Spleen (tissue), 11 donors: ENCODE data around the gene DCTPP1. TPM values are rescaled to one million over a fixed set of nuclear protein-coding genes. Genes with fewer than 3 reads are reported as not detected.

Experiments used
- DNase-seq: peaks from one replicate; pipeline ENCODE4 v3.0.0-alpha.2; 2020
- H3K27ac ChIP-seq, 8 donors: fragments of 200-600 bp; sonication (generic) in 7 of 8; 1 replicate in 4 of 8; 2 replicates in 4 of 8; pipeline versions ENCODE4 v1.5.0 to v1.8.0; 2016 to 2021; ENCODE audit warnings: inconsistent platforms in 4 of 8, mild to moderate bottlenecking in 4 of 8, moderate library complexity in 1 of 8
- H3K27me3 ChIP-seq, 7 donors: fragments of 200-600 bp; sonication (generic) in 6 of 7; replicated peaks in 1 of 7; 1 replicate in 4 of 7; 2 replicates in 3 of 7; pipeline versions ENCODE4 v1.5.0 to v1.8.0; 2016 to 2021; ENCODE audit warnings: inconsistent platforms in 3 of 7, mild to moderate bottlenecking in 1 of 7
- H3K36me3 ChIP-seq, 6 donors: fragments of 200-600 bp; sonication (generic) in 5 of 6; 1 replicate in 4 of 6; 2 replicates in 2 of 6; pipeline versions ENCODE4 v1.5.0 to v1.8.0; 2016 to 2021; ENCODE audit warnings: inconsistent platforms in 2 of 6
- H3K4me1 ChIP-seq, 6 donors: fragments of 200-600 bp; sonication (generic) in 5 of 6; 1 replicate in 3 of 6; 2 replicates in 3 of 6; pipeline versions ENCODE4 v1.5.0 to v1.8.0; 2016 to 2021; ENCODE audit warnings: inconsistent platforms in 3 of 6
- H3K4me3 ChIP-seq, 8 donors: fragments of 200-600 bp; sonication (generic) in 7 of 8; 1 replicate in 4 of 8; 2 replicates in 4 of 8; pipeline versions ENCODE4 v1.5.0 to v1.8.0; 2016 to 2021; ENCODE audit warnings: inconsistent platforms in 4 of 8, mild to moderate bottlenecking in 4 of 8, moderate library complexity in 2 of 8
- H3K9me3 ChIP-seq, 8 donors: fragments of 200-600 bp; sonication (generic) in 7 of 8; 1 replicate in 4 of 8; 2 replicates in 4 of 8; pipeline versions ENCODE4 v1.5.0 to v1.8.0; 2016 to 2021; ENCODE audit warnings: inconsistent platforms in 4 of 8
- POLR2A ChIP-seq, 3 donors: fragments of 450-650 bp; IDR thresholded peaks; one replicate each; pipeline ENCODE4 v1.5.1; 2017; ENCODE audit warnings: antibody characterized with exemption in 3 of 3, mild to moderate bottlenecking in 1 of 3
- POLR2AphosphoS5 ChIP-seq, 3 donors: sonication (generic); formaldehyde crosslinking; IDR thresholded peaks; one replicate each; pipeline ENCODE4 v1.5.1; 2017; ENCODE audit warnings: antibody characterized with exemption in 3 of 3
- WGBS, 5 donors: extraction: QIAGEN DNeasy Blood & Tissue Kit in 3 of 5; methylation state at CpG; one replicate each; pipeline versions ENCODE4 v1.1.5 to v1.1.7; 2013 to 2018; 5-methylcytosine and 5-hydroxymethylcytosine counted together
- intact Hi-C: fragments of 100-400 bp; cut with DNase I; formaldehyde crosslinking; loops from one replicate; pipeline ENCODE4 v1.15.0; 2023; ENCODE audit warnings: low total_unique reads
- polyA plus RNA-seq, 3 donors: library from polyadenylated mRNA; stranded (reverse); fragments of 200-250 nt; gene quantifications; one replicate each; pipeline ENCODE4 v1.2.1, GENCODE V29; 2013
- total RNA-seq, 7 donors: library from RNA; depleted of rRNA in 3 of 7; stranded (reverse); fragments of >200 nt in 3 of 7; fragmentation: NEBNext Ultra II Directional in 4 of 7; extraction: Animal tissue kit (Norgen Biotek cat#: 25700) in 4 of 7; gene quantifications; one replicate each; pipeline versions ENCODE4 v1.1.0 to v1.2.1, GENCODE V29; 2016 to 2021
- TF ChIP-seq, protein P1 (sequence below), 11 experiments: fragments of 200-600 bp in 7 of 11; fragments of 450-650 bp in 4 of 11; sonication (generic) in 4 of 11; IDR thresholded peaks in 8 of 11; conservative IDR thresholded peaks in 3 of 11; 1 replicate in 7 of 11; 2 replicates in 4 of 11; pipeline versions ENCODE4 v1.4.0 to v1.8.0; 2016 to 2021; ENCODE audit warnings: antibody characterized with exemption in 11 of 11, inconsistent platforms in 4 of 11, mild to moderate bottlenecking in 1 of 11
- donor health status: healthy with polysubstance abuse.
- donor health status: DM: no; HTN: no; CAD: no; lungs with moderate emphysema.
- donor health status: DM: no; HTN: no; CAD: no.
- donor health status: Bipolar disorder and iron deficiency.
- donor health status: healthy.
- donor health status: DM: no; HTN: no; CAD: no.
- donor health status: DM: yes; HTN: yes; CAD: no.

The DCTPP1 gene
- total and polyA plus RNA-seq, 10 donors: 17.6 to 49.1 (median 29.0) TPM

DNA sequence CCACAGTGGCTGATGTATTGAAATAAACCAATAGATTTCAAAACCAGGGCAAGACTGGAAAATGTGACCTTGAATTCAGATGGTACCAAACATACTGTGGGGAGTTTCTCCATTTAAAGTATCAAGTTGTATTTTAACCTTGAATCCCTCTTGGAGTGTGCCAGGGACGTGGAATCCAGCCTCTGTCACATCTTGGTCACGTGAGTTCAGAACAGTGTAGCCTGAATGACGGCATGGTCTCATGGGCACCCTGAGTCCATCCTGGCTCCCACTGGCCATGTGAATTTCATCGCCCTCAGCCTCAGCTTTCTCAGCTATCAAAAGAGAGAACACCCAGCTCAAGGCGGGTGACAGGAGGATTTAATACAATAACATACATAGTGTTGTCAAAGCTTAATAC is 15.7 kb downstream of the DCTPP1 start:
- no peaks in the 10 kb centered on the region for H3K9me3 ChIP-seq
- H3K36me3 ChIP-seq: peaks cover 0 to 25% (median 5%) of the 10 kb centered on the region in 6 donors
- H3K4me1 ChIP-seq: peaks cover 9 to 36% (median 24%) of the 10 kb centered on the region in 6 donors
- intact Hi-C loops: no loop called here
- 91 to 96% (median 94%) methylated on average over 5 of the region's 5 CpGs for WGBS, 5 donors
- no peaks in the 10 kb centered on the region for H3K27me3 ChIP-seq
- no peak for DNase-seq
- no peak overlapping the region for H3K4me3 ChIP-seq
- no peak overlapping the region for H3K27ac ChIP-seq
- TF ChIP-seq POLR2A (IDR thresholded peaks at IDR 0.05) (no peak), POLR2AphosphoS5 (IDR thresholded peaks at IDR 0.05) (no peak)
- TF ChIP-seq, protein P1, sequence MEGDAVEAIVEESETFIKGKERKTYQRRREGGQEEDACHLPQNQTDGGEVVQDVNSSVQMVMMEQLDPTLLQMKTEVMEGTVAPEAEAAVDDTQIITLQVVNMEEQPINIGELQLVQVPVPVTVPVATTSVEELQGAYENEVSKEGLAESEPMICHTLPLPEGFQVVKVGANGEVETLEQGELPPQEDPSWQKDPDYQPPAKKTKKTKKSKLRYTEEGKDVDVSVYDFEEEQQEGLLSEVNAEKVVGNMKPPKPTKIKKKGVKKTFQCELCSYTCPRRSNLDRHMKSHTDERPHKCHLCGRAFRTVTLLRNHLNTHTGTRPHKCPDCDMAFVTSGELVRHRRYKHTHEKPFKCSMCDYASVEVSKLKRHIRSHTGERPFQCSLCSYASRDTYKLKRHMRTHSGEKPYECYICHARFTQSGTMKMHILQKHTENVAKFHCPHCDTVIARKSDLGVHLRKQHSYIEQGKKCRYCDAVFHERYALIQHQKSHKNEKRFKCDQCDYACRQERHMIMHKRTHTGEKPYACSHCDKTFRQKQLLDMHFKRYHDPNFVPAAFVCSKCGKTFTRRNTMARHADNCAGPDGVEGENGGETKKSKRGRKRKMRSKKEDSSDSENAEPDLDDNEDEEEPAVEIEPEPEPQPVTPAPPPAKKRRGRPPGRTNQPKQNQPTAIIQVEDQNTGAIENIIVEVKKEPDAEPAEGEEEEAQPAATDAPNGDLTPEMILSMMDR (IDR thresholded peaks at IDR 0.05 in 8 of 11, conservative IDR thresholded peaks at IDR 0.05 in 3 of 11): no peak

DNA sequence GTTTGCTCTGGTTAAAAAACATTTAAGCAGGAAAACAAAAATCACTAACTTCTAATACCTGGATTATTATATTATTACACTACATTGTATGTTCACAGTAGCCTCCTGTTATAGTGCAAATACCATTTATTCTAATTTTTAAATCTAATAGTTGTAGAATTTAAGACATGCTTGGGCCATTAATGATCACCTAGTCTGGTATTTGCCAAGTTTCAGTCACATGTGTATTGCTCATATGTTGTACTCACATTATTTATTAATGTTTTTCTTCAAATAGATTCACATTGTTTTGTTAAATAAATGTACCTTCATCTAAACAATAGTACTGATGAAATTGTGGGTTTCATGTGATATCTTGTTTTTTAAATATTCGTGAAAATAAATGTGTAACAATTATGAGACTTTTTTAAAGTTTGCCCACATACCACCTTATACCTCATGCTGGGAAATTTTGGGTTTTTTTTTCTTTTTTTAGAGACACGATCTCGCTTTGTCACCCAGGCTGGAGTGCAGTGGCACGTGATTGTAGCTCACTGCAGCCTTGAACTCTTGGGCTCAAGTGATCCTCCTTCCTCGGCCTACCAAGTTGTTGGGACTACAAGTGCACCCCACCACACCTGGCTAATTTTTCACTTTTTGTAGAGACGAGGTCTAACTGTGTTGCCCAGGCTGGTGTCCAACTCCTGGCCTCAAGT is 16.6 kb downstream of the DCTPP1 start:
- 83 to 94% (median 88%) methylated on average over 6 of the region's 6 CpGs for WGBS, 5 donors
- peaks cover 13 to 38% (median 27%) of the 10 kb centered on the region in 6 donors for H3K4me1 ChIP-seq
- TF ChIP-seq, protein P1 (IDR thresholded peaks at IDR 0.05 in 8 of 11, conservative IDR thresholded peaks at IDR 0.05 in 3 of 11): no peak
- TF ChIP-seq POLR2AphosphoS5 (IDR thresholded peaks at IDR 0.05) (no peak), POLR2A (IDR thresholded peaks at IDR 0.05) (no peak)
- H3K36me3 ChIP-seq: peaks cover 0 to 25% (median 5%) of the 10 kb centered on the region in 6 donors
- intact Hi-C loops: no loop called here
- DNase-seq: no peak
- H3K27ac ChIP-seq: no peak overlapping the region
- H3K4me3 ChIP-seq: no peak overlapping the region
- no peaks in the 10 kb centered on the region for H3K27me3 ChIP-seq
- H3K9me3 ChIP-seq: no peaks in the 10 kb centered on the region

DNA sequence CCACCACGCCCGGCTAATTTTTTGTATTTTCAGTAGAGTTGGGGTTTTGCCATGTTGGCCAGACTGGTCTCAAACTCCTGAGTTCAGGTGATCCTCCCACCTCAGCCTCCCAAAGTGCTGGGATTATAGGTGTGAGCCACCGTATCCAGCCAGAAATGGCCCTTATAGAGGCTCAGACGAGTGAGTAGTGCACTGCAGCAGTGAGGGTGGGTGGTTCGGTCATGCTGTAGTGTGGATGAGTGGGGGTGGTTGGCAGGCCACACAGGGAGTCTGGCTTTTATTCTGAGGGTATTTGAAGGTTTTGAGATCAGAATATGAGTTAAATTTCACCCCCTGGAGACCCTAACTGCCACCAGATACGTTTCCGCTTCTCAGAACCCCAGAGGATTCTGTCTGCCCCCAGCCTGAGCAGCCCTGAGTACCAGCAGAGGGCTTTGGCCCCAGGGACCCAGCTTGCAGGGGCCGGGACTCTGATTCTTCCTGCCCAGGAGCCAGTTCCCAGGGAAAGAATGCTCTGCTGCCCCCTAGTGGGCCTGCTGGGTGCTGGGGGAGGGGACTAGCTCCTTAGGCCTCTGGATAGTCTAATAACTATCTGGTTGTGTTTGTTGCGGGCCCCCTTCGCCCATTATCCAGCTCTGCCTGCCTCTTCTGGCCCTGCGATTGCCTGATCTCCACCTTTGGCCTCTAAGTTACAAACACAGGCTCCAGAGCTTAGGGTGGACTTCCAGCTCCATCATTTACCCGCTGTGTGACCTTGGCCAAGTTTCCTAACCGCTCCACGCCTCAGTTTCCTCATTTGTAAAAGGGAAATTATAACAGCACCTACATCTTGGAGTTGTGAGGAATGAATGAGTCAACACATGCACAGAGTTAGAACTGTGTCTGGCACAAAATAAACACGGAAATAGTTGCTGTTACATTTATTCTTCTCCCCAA is 20.4 kb downstream of the DCTPP1 start:
- WGBS, 5 donors: 42 to 48% (median 44%) methylated on average over 14 to 15 of the region's 15 CpGs
- Histone ChIP-seq H3K4me3 (no peak overlapping the region), H3K27ac (peak overlapping the region in 5 of 8 donors; percentile 48 to 62 (median 51)), H3K9me3 (no peaks in the 10 kb centered on the region), H3K4me1 (peaks cover 16 to 45% (median 32%) of the 10 kb centered on the region in 6 donors), H3K36me3 (peaks cover 0 to 24% (median 5%) of the 10 kb centered on the region in 6 donors), H3K27me3 (no peaks in the 10 kb centered on the region)
- intact Hi-C loops: no loop called here
- peak; percentile 97 for DNase-seq
- TF ChIP-seq POLR2AphosphoS5 (IDR thresholded peaks at IDR 0.05) (peak; percentile 51 to 75 (median 64)), POLR2A (IDR thresholded peaks at IDR 0.05) (no peak)
- TF ChIP-seq, protein P1 (IDR thresholded peaks at IDR 0.05 in 8 of 11, conservative IDR thresholded peaks at IDR 0.05 in 3 of 11): peak; percentile 83 to 98 (median 95)
